H9 (cell line): Measurements from ENCODE around the gene PITPNM2. TPM values are rescaled to one million over a fixed set of nuclear protein-coding genes. Genes with fewer than 3 reads are reported as not detected.

Experiments used
- DNase-seq: peaks from one replicate; pipeline ENCODE4 v3.0.0-alpha.2; 2017
- H2AFZ ChIP-seq: one replicate; pipeline ENCODE4 v1.6.1; 2013; ENCODE audit warnings: mild to moderate bottlenecking, low read length, control low read depth, moderate library complexity
- H2AK5ac ChIP-seq: 2 replicates; pipeline ENCODE4 v1.6.1; 2013; ENCODE audit warnings: low read length, control low read depth, mixed read lengths; ENCODE audit not compliant: insufficient read length
- H2BK120ac ChIP-seq: one replicate; pipeline ENCODE4 v1.6.1; 2013; ENCODE audit warnings: low read depth, mild to moderate bottlenecking, low read length, control low read depth, inconsistent platforms; ENCODE audit not compliant: poor library complexity, severe bottlenecking
- H2BK12ac ChIP-seq: 2 replicates; pipeline ENCODE4 v1.6.1; 2013; ENCODE audit warnings: low read length, control low read depth, mixed read lengths, low read depth; ENCODE audit not compliant: insufficient read length
- H2BK15ac ChIP-seq: 2 replicates; pipeline ENCODE4 v1.6.1; 2013; ENCODE audit warnings: low read depth, low read length, control low read depth
- H2BK20ac ChIP-seq: one replicate; pipeline ENCODE4 v1.6.1; 2013; ENCODE audit warnings: low read depth, mild to moderate bottlenecking, low read length, control low read depth, inconsistent platforms; ENCODE audit not compliant: poor library complexity, severe bottlenecking
- H2BK5ac ChIP-seq: 2 replicates; pipeline ENCODE4 v1.6.1; 2013; ENCODE audit warnings: low read length, control low read depth, mixed read lengths; ENCODE audit not compliant: insufficient read length
- H3K14ac ChIP-seq: 2 replicates; pipeline ENCODE4 v1.6.1; 2013; ENCODE audit warnings: low read length, control low read depth; ENCODE audit not compliant: insufficient read depth
- H3K18ac ChIP-seq: 2 replicates; pipeline ENCODE4 v1.6.1; 2013; ENCODE audit warnings: low read depth, mild to moderate bottlenecking, mixed read lengths, low read length, control low read depth; ENCODE audit not compliant: insufficient read length
- H3K23ac ChIP-seq: 2 replicates; pipeline ENCODE4 v1.6.1; 2013; ENCODE audit warnings: low read length, control low read depth, mixed read lengths, low read depth; ENCODE audit not compliant: insufficient read length
- H3K23me2 ChIP-seq: 2 replicates; pipeline ENCODE4 v1.6.1; 2013; ENCODE audit warnings: low read depth, mild to moderate bottlenecking, mixed read lengths, low read length, control low read depth; ENCODE audit not compliant: insufficient read length, poor library complexity, severe bottlenecking
- H3K27ac ChIP-seq: 2 replicates; pipeline ENCODE4 v1.5.1; 2013; ENCODE audit warnings: low read length, control low read depth, mixed read lengths, low read depth; ENCODE audit not compliant: insufficient read length
- H3K27me3 ChIP-seq: 2 replicates; pipeline ENCODE4 v1.6.1; 2013; ENCODE audit warnings: low read length, control low read depth, inconsistent platforms; ENCODE audit not compliant: insufficient read depth
- H3K4ac ChIP-seq: 2 replicates; pipeline ENCODE4 v1.6.1; 2013; ENCODE audit warnings: low read depth, mild to moderate bottlenecking, control low read depth, inconsistent platforms, low read length, moderate library complexity
- H3K4me1 ChIP-seq: 2 replicates; pipeline ENCODE4 v1.6.1; 2013; ENCODE audit warnings: low read length, control low read depth, inconsistent platforms; ENCODE audit not compliant: insufficient read depth
- H3K4me2 ChIP-seq: 2 replicates; pipeline ENCODE4 v1.6.1; 2013; ENCODE audit warnings: low read length, control low read depth, mixed read lengths; ENCODE audit not compliant: insufficient read length, insufficient read depth
- H3K56ac ChIP-seq: 2 replicates; pipeline ENCODE4 v1.6.1; 2013; ENCODE audit warnings: low read depth, mild to moderate bottlenecking, mixed read lengths, low read length, control low read depth; ENCODE audit not compliant: insufficient read length
- H3K79me1 ChIP-seq: 2 replicates; pipeline ENCODE4 v1.6.1; 2013; ENCODE audit warnings: low read depth, mild to moderate bottlenecking, moderate library complexity, low read length, control low read depth, inconsistent platforms; ENCODE audit not compliant: insufficient read depth, poor library complexity, severe bottlenecking
- H3K79me2 ChIP-seq: 2 replicates; pipeline ENCODE4 v1.6.1; 2013; ENCODE audit warnings: low read length, control low read depth, inconsistent platforms; ENCODE audit not compliant: insufficient read depth
- H3K9ac ChIP-seq: 2 replicates; pipeline ENCODE4 v1.6.1; 2013; ENCODE audit warnings: low read length, control low read depth, mixed read lengths; ENCODE audit not compliant: insufficient read length; ENCODE audit errors: extremely low read depth
- H3K9me3 ChIP-seq: one replicate; pipeline ENCODE4 v1.6.1; 2013; ENCODE audit warnings: low read depth, low read length, inconsistent platforms; ENCODE audit not compliant: control insufficient read depth
- H3T11ph ChIP-seq: one replicate; pipeline ENCODE4 v1.6.1; 2013; ENCODE audit warnings: mild to moderate bottlenecking, low read length, control low read depth, inconsistent platforms
- H4K20me1 ChIP-seq: one replicate; pipeline ENCODE4 v1.6.1; 2013; ENCODE audit not compliant: control insufficient read depth, insufficient read length, insufficient read depth
- H4K5ac ChIP-seq: 2 replicates; pipeline ENCODE4 v1.6.1; 2013; ENCODE audit warnings: low read depth, mild to moderate bottlenecking, mixed read lengths, low read length, control low read depth; ENCODE audit not compliant: insufficient read length
- H4K8ac ChIP-seq: replicated peaks from 2 replicates; pipeline ENCODE4 v1.6.1; 2013; ENCODE audit warnings: low read length, control low read depth, mixed read lengths, low read depth; ENCODE audit not compliant: insufficient read length
- H4K91ac ChIP-seq: 2 replicates; pipeline ENCODE4 v1.6.1; 2013; ENCODE audit warnings: low read depth, mild to moderate bottlenecking, moderate library complexity, mixed read lengths, low read length, control low read depth; ENCODE audit not compliant: insufficient read length
- H3K27ac Mint-ChIP-seq, 3 experiments: 2 replicates in 2 of 3; 3 replicates in 1 of 3; pipeline ENCODE4 v1.8.0; 2020 to 2021; ENCODE audit warnings: mixed read lengths in 3 of 3, mild to moderate bottlenecking in 1 of 3, moderate library complexity in 1 of 3
- H3K27me3 Mint-ChIP-seq: 2 replicates; pipeline ENCODE4 v1.8.0; 2021; ENCODE audit warnings: low read depth, mild to moderate bottlenecking, moderate library complexity, mixed read lengths
- H3K36me3 Mint-ChIP-seq, 3 experiments: 2 replicates in 2 of 3; 3 replicates in 1 of 3; pipeline ENCODE4 v1.8.0; 2020 to 2021; ENCODE audit warnings: low read depth in 3 of 3, mixed read lengths in 3 of 3; ENCODE audit not compliant: insufficient read depth in 1 of 3
- H3K4me1 Mint-ChIP-seq, 2 experiments: 2 replicates each; pipeline ENCODE4 v1.8.0; 2020; ENCODE audit warnings: mixed read lengths in 2 of 2
- H3K4me3 Mint-ChIP-seq, 2 experiments: 2 replicates in 1 of 2; 3 replicates in 1 of 2; pipeline ENCODE4 v1.8.0; 2020 to 2021; ENCODE audit warnings: mild to moderate bottlenecking in 2 of 2, mixed read lengths in 2 of 2, moderate library complexity in 1 of 2
- H3K9me3 Mint-ChIP-seq, 2 experiments: 2 replicates in 1 of 2; 3 replicates in 1 of 2; pipeline ENCODE4 v1.8.0; 2020; ENCODE audit warnings: mild to moderate bottlenecking in 2 of 2, mixed read lengths in 2 of 2, moderate library complexity in 1 of 2
- CTCF ChIP-seq: fragments of 200-600 bp; sonication (generic); conservative IDR thresholded peaks from 3 replicates; pipeline ENCODE4 v1.8.0; 2021; ENCODE audit warnings: antibody characterized with exemption, mild to moderate bottlenecking
- WGBS: extraction: QIAGEN DNeasy Blood & Tissue Kit; methylation state at CpG from one replicate; pipeline ENCODE4 v1.1.7; 2013; ENCODE audit warnings: missing lambda C conversion rate, low lambda C conversion rate, mixed read lengths; ENCODE audit not compliant: insufficient read length; ENCODE audit errors: extremely low coverage; 5-methylcytosine and 5-hydroxymethylcytosine counted together
- total RNA-seq: library from RNA; stranded (reverse); gene quantifications from 2 replicates; pipeline ENCODE4 v1.2.1, GENCODE V29; 2021

PITPNM2 gene
- total RNA-seq, 1 experiment from 2014 or later = 1.2 TPM

- no peak overlapping the region for H3T11ph ChIP-seq
- no peak for DNase-seq
- no peak overlapping the region for H4K5ac ChIP-seq
- H2AK5ac ChIP-seq = no peak overlapping the region
- no peaks in the 10 kb centered on the region for H4K20me1 ChIP-seq
- no peak overlapping the region for H2BK5ac ChIP-seq
- no peak overlapping the region for H4K8ac ChIP-seq
- no CpG with 5 or more reads among the region's 8 CpGs for WGBS
- H3K36me3 Mint-ChIP-seq = no peaks in the 10 kb centered on the region
- no peak overlapping the region for H4K91ac ChIP-seq
- no peaks in the 10 kb centered on the region for H3K79me2 ChIP-seq
- TF ChIP-seq CTCF = no peak
- no peak overlapping the region for H3K23ac ChIP-seq
- no peak overlapping the region for H2BK120ac ChIP-seq
- H3K9me3 Mint-ChIP-seq = no peaks in the 10 kb centered on the region
- H3K4me1 Mint-ChIP-seq = peaks cover 10 to 20% of the 10 kb centered on the region in 2 experiments
- H3K79me1 ChIP-seq = no peaks in the 10 kb centered on the region
- no peaks in the 10 kb centered on the region for H3K23me2 ChIP-seq
- no peak overlapping the region for H3K27ac ChIP-seq
- H3K56ac ChIP-seq = no peak overlapping the region
- no peak overlapping the region for H3K4me3 Mint-ChIP-seq
- no peak overlapping the region for H3K4ac ChIP-seq
- H3K9me3 ChIP-seq = no peaks in the 10 kb centered on the region
- no peaks in the 10 kb centered on the region for H3K27me3 ChIP-seq
- H3K14ac ChIP-seq = no peak overlapping the region; the same call in 1 of the 2 replicates
- H2AFZ ChIP-seq = no peak overlapping the region
- H3K9ac ChIP-seq = no peak overlapping the region
- no peak overlapping the region for H2BK12ac ChIP-seq
- no peak overlapping the region for H2BK20ac ChIP-seq
- H3K18ac ChIP-seq = no peak overlapping the region
- H2BK15ac ChIP-seq = no peak overlapping the region
- H3K4me2 ChIP-seq = no peak overlapping the region
- peaks cover 65% of the 10 kb centered on the region for H3K27me3 Mint-ChIP-seq
- no peak overlapping the region for H3K27ac Mint-ChIP-seq
- H3K4me1 ChIP-seq = no peaks in the 10 kb centered on the region
These were observed 37.9 kb downstream of the PITPNM2 start for GRCh38 chr12:123113026-123113425.
